Heart left ventricle (tissue), 16 donors: ENCODE measurements around the gene HNRNPA3. TPM values are rescaled to one million over a fixed set of nuclear protein-coding genes. Genes with fewer than 3 reads are reported as not detected.
A peak's percentile ranks its signal among the peaks of the same experiment; 100 is the strongest.

ENCODE experiments used
- ATAC-seq, 4 donors: fragments of 200-7000 bp; cut with Tn5 transposase; one replicate each; pipeline ENCODE4 v1.9.1; 2020 to 2022; ENCODE audit warnings: moderate library complexity in 4 of 4, mild to moderate bottlenecking in 3 of 4, moderate number of reproducible peaks in 1 of 4
- DNase-seq, 5 donors: peaks; one replicate each; pipeline ENCODE4 v3.0.0-alpha.2; 2020
- H3K27ac ChIP-seq, 12 donors: fragments of 200-600 bp; sonication (generic) in 4 of 12; one replicate each; pipeline versions ENCODE4 v1.5.0 to v1.8.0; 2016 to 2022; ENCODE audit warnings: mild to moderate bottlenecking in 2 of 12
- H3K27me3 ChIP-seq, 9 donors: fragments of 200-600 bp; sonication (generic) in 2 of 9; one replicate each; pipeline versions ENCODE4 v1.5.1 to v1.8.0; 2016 to 2022; ENCODE audit warnings: mild to moderate bottlenecking in 3 of 9
- H3K36me3 ChIP-seq, 9 donors: fragments of 200-600 bp; sonication (generic) in 2 of 9; one replicate each; pipeline versions ENCODE4 v1.5.0 to v1.8.0; 2018 to 2022; ENCODE audit warnings: mild to moderate bottlenecking in 2 of 9
- H3K4me1 ChIP-seq, 12 donors: fragments of 200-600 bp; sonication (generic) in 4 of 12; one replicate each; pipeline versions ENCODE4 v1.5.0 to v1.8.0; 2016 to 2022; ENCODE audit warnings: mild to moderate bottlenecking in 3 of 12
- H3K4me3 ChIP-seq, 12 donors: fragments of 200-600 bp; sonication (generic) in 4 of 12; one replicate each; pipeline versions ENCODE4 v1.5.0 to v1.8.0; 2017 to 2022; ENCODE audit warnings: mild to moderate bottlenecking in 9 of 12, moderate library complexity in 4 of 12
- H3K9me3 ChIP-seq, 12 donors: fragments of 200-600 bp; sonication (generic) in 4 of 12; one replicate each; pipeline versions ENCODE4 v1.5.0 to v1.8.0; 2016 to 2022; ENCODE audit warnings: mild to moderate bottlenecking in 1 of 12
- CTCF ChIP-seq, 12 donors: fragments of 200-600 bp; sonication (generic) in 4 of 12; IDR thresholded peaks; one replicate each; pipeline versions ENCODE4 v1.5.0 to v1.8.0; 2018 to 2022; ENCODE audit warnings: antibody characterized with exemption in 12 of 12, mild to moderate bottlenecking in 5 of 12
- POLR2A ChIP-seq, 2 donors: fragments of 450-650 bp; IDR thresholded peaks; one replicate each; pipeline ENCODE4 v1.6.1; 2017; ENCODE audit warnings: antibody characterized with exemption in 2 of 2, mild to moderate bottlenecking in 2 of 2, moderate library complexity in 2 of 2
- WGBS, 4 donors: extraction: QIAGEN DNeasy Blood & Tissue Kit in 2 of 4; methylation state at CpG; one replicate each; pipeline versions ENCODE4 v1.1.5 to v1.1.7; 2013 to 2018; 5-methylcytosine and 5-hydroxymethylcytosine counted together
- intact Hi-C, 10 donors: fragments of 100-400 bp; cut with DNase I; formaldehyde crosslinking; loops; one replicate each; pipeline versions ENCODE4 v1.11.1 to v1.14.2; 2022
- polyA plus RNA-seq, 2 donors: library from polyadenylated mRNA; stranded (reverse); fragments of 200-250 nt; gene quantifications; one replicate each; pipeline ENCODE4 v1.2.3, GENCODE V29; 2013
- total RNA-seq, 9 donors: library from RNA; depleted of rRNA in 2 of 9; stranded (reverse); fragments of >200 nt in 2 of 9; fragmentation: NEBNext Ultra II Directional in 3 of 9; extraction: Animal tissue kit (Norgen Biotek cat#: 25700) in 3 of 9; gene quantifications; one replicate each; pipeline versions ENCODE4 v1.1.0 to v1.2.4, GENCODE V29; 2016 to 2023
- donor health status: ischemic (EF 13 %, LVEDD 7.1; RV severe dilation, severe dysfunction).
- donor health status: healthy with polysubstance abuse.
- donor health status: DM: no; HTN: yes; CAD: no.
- donor health status: DM: no; HTN: no; CAD: no.
- donor health status: ischemic (EF 25% LVEDD 6.9; RV normal size, moderate dysfunction).
- donor health status: ischemic (EF 25% LVEDD 5.7; RV mildly dilated, moderate dysfunction).
- donor health status: healthy.
- donor health status: DM: yes; HTN: yes; CAD: no.
- donor health status: ischemic (EF 35%, LVEDD 5.7; RV mildly dilated, moderate dysfunction).
- donor health status: nonischemic (EF 11% LVEDD 7.7; RV severe dilation, severe dysfunction).
- donor health status: DM: yes; HTN: yes; CAD: no.
- donor health status: PGD.
- donor health status: ischemic (EF 29% LVEDD 5.4; RV normal size, mild dysfunction).
- donor health status: nonischemic (EF 23%, LVEDD 6.1; RV moderate dilation, normal function).

HNRNPA3 gene
- total and polyA plus RNA-seq, 11 donors = 12.7 to 134 (median 73.3) TPM

GRCh38 chr2:177237932-177238331 lies 25.3 kb downstream of the HNRNPA3 start:
- intact Hi-C loops = no loop called here
- 43 to 59% (median 53%) methylated on average over 2 of the region's 2 CpGs for WGBS, 4 donors

DNA sequence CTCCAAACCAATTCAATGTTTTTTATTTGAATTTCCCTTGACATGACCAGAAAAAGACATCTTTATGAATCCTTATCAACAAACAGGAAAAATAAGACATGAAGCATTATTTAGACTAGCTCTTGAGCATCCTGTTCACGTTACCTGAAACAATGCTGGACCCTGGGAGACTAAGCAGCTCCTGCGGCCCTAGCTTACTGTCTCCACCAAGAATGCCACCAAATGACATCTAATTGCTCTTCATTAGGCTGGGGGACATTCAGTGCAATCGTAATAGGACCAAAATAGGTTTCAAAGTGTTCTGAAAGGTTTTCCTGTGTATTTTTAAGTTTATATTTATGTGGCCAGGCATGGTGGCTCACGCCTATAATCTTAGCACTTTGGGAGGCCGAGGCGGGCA lies 26.5 kb downstream of the HNRNPA3 start:
- intact Hi-C loops = no loop called here
- ATAC-seq (no peak), DNase-seq (no peak)
- Histone ChIP-seq H3K36me3 (peaks cover 0 to 17% (median 13%) of the 10 kb centered on the region in 9 donors), H3K4me3 (peak overlapping the region in 1 of 12 donors; percentile 3), H3K9me3 (no peaks in the 10 kb centered on the region), H3K27me3 (no peaks in the 10 kb centered on the region), H3K4me1 (peaks cover 31 to 96% (median 90%) of the 10 kb centered on the region in 12 donors), H3K27ac (peak overlapping the region in 11 of 12 donors; percentile 64 to 94 (median 82))
- WGBS, 4 donors = 63 to 77% (median 66%) methylated on average over 6 of the region's 6 CpGs
- TF ChIP-seq CTCF (IDR thresholded peaks at IDR 0.05) (no peak), POLR2A (IDR thresholded peaks at IDR 0.05) (no peak)

More at GRCh38 chr2:177237932-177238331, 25.3 kb downstream of the HNRNPA3 start:
- no peaks in the 10 kb centered on the region for H3K27me3 ChIP-seq
- H3K27ac ChIP-seq = peak overlapping the region in 3 of 12 donors; percentile 25 to 94 (median 60)
- no peak for TF ChIP-seq POLR2A (IDR thresholded peaks at IDR 0.05)
- no peak for TF ChIP-seq CTCF (IDR thresholded peaks at IDR 0.05)
- H3K36me3 ChIP-seq = peaks cover 0 to 29% (median 24%) of the 10 kb centered on the region in 9 donors
- DNase-seq (no peak), ATAC-seq (no peak)
- H3K9me3 ChIP-seq = no peaks in the 10 kb centered on the region
- H3K4me1 ChIP-seq = peaks cover 24 to 96% (median 82%) of the 10 kb centered on the region in 12 donors
- H3K4me3 ChIP-seq = no peak overlapping the region

- intact Hi-C loops = no loop called here
- DNase-seq (peak in 2 of 5 donors; percentile 45 to 51), ATAC-seq (peak; percentile 42 to 80 (median 61))
- Histone ChIP-seq H3K9me3 (no peaks in the 10 kb centered on the region), H3K27me3 (no peaks in the 10 kb centered on the region), H3K4me1 (peaks cover 31 to 99% (median 95%) of the 10 kb centered on the region in 12 donors), H3K36me3 (peaks cover 0 to 7% (median 3%) of the 10 kb centered on the region in 9 donors), H3K27ac (peak overlapping the region; percentile 19 to 94 (median 78)), H3K4me3 (peak overlapping the region in 4 of 12 donors; percentile 1 to 30 (median 14))
- no peak for TF ChIP-seq CTCF (IDR thresholded peaks at IDR 0.05)
- peak in 1 of 2 donors; percentile 17 for TF ChIP-seq POLR2A (IDR thresholded peaks at IDR 0.05)
- 4 to 12% (median 6%) methylated on average over 5 of the region's 5 CpGs for WGBS, 4 donors
Observed at GRCh38 chr2:177239932-177240630, 27.5 kb downstream of the HNRNPA3 start.

DNA sequence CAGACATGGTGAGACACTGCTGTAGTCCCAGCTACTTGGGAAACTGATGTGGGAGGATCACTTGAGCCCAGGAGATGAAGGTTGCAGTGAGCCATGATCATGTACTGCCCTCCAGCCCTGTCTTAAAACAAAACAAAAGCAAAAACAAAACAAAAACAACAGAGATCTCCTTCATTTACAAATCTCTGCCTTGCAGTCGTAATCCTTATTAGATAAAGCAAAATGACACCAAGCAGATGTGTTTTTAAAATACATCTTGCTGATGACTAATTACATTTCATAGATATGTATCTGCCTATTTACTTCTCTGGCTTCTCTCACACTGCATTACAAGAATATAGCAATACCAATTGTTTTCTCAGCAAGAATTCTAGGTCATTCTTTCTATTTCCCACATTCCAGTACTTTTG lies 29.1 kb downstream of the HNRNPA3 start:
- ATAC-seq = no peak
- Histone ChIP-seq H3K27me3 (no peaks in the 10 kb centered on the region), H3K36me3 (no peaks in the 10 kb centered on the region), H3K4me3 (peak overlapping the region in 7 of 12 donors; percentile 18 to 38 (median 25)), H3K4me1 (peaks cover 30 to 100% (median 97%) of the 10 kb centered on the region in 12 donors), H3K27ac (peak overlapping the region; percentile 64 to 94 (median 82)), H3K9me3 (no peaks in the 10 kb centered on the region)
- DNase-seq = no peak
- intact Hi-C loops = loop anchor here in 1 of 10 donors (2.0 kb wide), 2 partner anchors 21 to 29 kb away; partner anchors contain the start of gene HNRNPA3
- 29 to 41% (median 32%) methylated on average over 1 of the region's 1 CpG for WGBS, 4 donors
- no peak for TF ChIP-seq POLR2A (IDR thresholded peaks at IDR 0.05)
